GM12878 (cell line): Measurements from ENCODE around the gene RBX1. TPM values are rescaled to one million over a fixed set of nuclear protein-coding genes. Genes with fewer than 3 reads are reported as not detected.

Experiments used
- ATAC-seq: fragments of 200-7000 bp; cut with Tn5 transposase; 3 replicates; pipeline ENCODE4 v1.9.1; 2020; ENCODE audit warnings: mild to moderate bottlenecking, moderate library complexity
- BruUV-seq: library from RNA; stranded (reverse); fragments of 400-500 nt; replicated peaks from 2 replicates; lab custom pipeline; 2021; lab: Mats Ljungman, UMichigan
- CTCF ChIA-PET: fragments of 300-600 bp; sonication (Branson Sonifier 250); formaldehyde crosslinking; extraction: SDS; loops from one replicate; lab custom pipeline; 2021; ENCODE audit warnings: inconsistent platforms; lab: Yijun Ruan, JAX
- POLR2A ChIA-PET: fragments of 350-600 bp; formaldehyde crosslinking; extraction: SDS; loops from one replicate; lab custom pipeline; 2021; ENCODE audit warnings: inconsistent platforms; lab: Charles Lee
- RAD21 ChIA-PET: fragments of 300-600 bp; sonication (Branson Sonifier 250); formaldehyde crosslinking; loops from one replicate; lab custom pipeline; 2023; ENCODE audit warnings: antibody characterized with exemption; ENCODE audit not compliant: unreplicated experiment; lab: Charles Lee
- SMC1A ChIA-PET: fragments of 300-600 bp; sonication (Branson Sonifier 250); formaldehyde crosslinking; loops from one replicate; lab custom pipeline; 2023; ENCODE audit not compliant: unreplicated experiment, uncharacterized antibody; lab: Charles Lee
- DNase-seq: peaks from one replicate; pipeline ENCODE4 v3.0.0-alpha.2; 2011; ENCODE audit warnings: low read depth, low spot score
- FAIRE-seq: peaks from 3 replicates; lab custom pipeline; 2011; peaks lifted over from hg19 to GRCh38; lab: Jason Lieb, UNC
- H2AFZ ChIP-seq: 2 replicates; pipeline ENCODE4 v1.6.0; 2011; ENCODE audit warnings: low read depth, low read length, control low read depth; ENCODE audit not compliant: control insufficient read depth
- H3K27ac ChIP-seq: 2 replicates; pipeline ENCODE4 v1.5.1; 2011; ENCODE audit warnings: control low read depth; ENCODE audit not compliant: control insufficient read depth, insufficient read depth
- H3K27me3 ChIP-seq, 2 experiments: replicated peaks in 1 of 2; 2 replicates each; pipeline versions ENCODE4 v1.6.0 to v1.6.1; 2011; ENCODE audit warnings: low read length in 1 of 2; ENCODE audit not compliant: control insufficient read depth in 2 of 2, insufficient read depth in 2 of 2
- H3K36me3 ChIP-seq, 2 experiments: 2 replicates each; pipeline ENCODE4 v1.5.1; 2011; ENCODE audit warnings: low read length in 1 of 2; ENCODE audit not compliant: control insufficient read depth in 2 of 2, insufficient read depth in 2 of 2
- H3K4me1 ChIP-seq: 2 replicates; pipeline ENCODE4 v1.6.1; 2011; ENCODE audit warnings: mild to moderate bottlenecking, low read length, moderate library complexity, mixed read lengths; ENCODE audit not compliant: control insufficient read depth, insufficient read depth
- H3K4me2 ChIP-seq: 2 replicates; pipeline ENCODE4 v1.6.0; 2011; ENCODE audit warnings: control low read depth; ENCODE audit not compliant: control insufficient read depth, insufficient read depth
- H3K4me3 ChIP-seq: fragments of 200-600 bp; sonication (generic); 2 replicates; pipeline ENCODE4 v1.5.1; 2016
- H3K79me2 ChIP-seq: 2 replicates; pipeline ENCODE4 v1.6.0; 2011; ENCODE audit warnings: low read length; ENCODE audit not compliant: control insufficient read depth, insufficient read depth
- H3K9ac ChIP-seq: 2 replicates; pipeline ENCODE4 v1.8.0; 2011; ENCODE audit warnings: low read length, control low read depth, mixed read lengths; ENCODE audit not compliant: control insufficient read depth, insufficient read depth
- H3K9me3 ChIP-seq: replicated peaks from 3 replicates; pipeline ENCODE4 v1.5.1; 2011; ENCODE audit warnings: mild to moderate bottlenecking, low read length; ENCODE audit not compliant: control insufficient read depth, insufficient read depth
- H4K20me1 ChIP-seq: 2 replicates; pipeline ENCODE4 v1.6.0; 2011; ENCODE audit not compliant: control insufficient read depth, insufficient read depth
- ATF3 ChIP-seq: IDR thresholded peaks from 2 replicates; pipeline ENCODE4 v1.6.1; 2011; ENCODE audit warnings: low read depth, mild to moderate bottlenecking, low read length, moderate library complexity, borderline replicate concordance; ENCODE audit errors: extremely low read depth
- ATF7 ChIP-seq: fragments of 450-650 bp; IDR thresholded peaks from 2 replicates; pipeline ENCODE4 v1.6.1; 2016; ENCODE audit warnings: low read depth, mild to moderate bottlenecking
- BACH1 ChIP-seq: fragments of 450-650 bp; IDR thresholded peaks from 2 replicates; pipeline ENCODE4 v1.6.1; 2017; ENCODE audit warnings: mild to moderate bottlenecking, borderline replicate concordance
- BRCA1 ChIP-seq: IDR thresholded peaks from 2 replicates; pipeline ENCODE4 v1.6.1; 2011; ENCODE audit warnings: low read depth, low read length, improper control_type of control experiment
- CBX3 ChIP-seq: fragments of 200-600 bp; sonication (generic); IDR thresholded peaks from 2 replicates; pipeline ENCODE4 v1.6.1; 2016; ENCODE audit warnings: low read depth, borderline replicate concordance
- CBX5 ChIP-seq: sonication (generic); IDR thresholded peaks from 2 replicates; pipeline ENCODE4 v1.6.1; 2016; ENCODE audit warnings: low read depth, moderate library complexity, mild to moderate bottlenecking, inconsistent platforms
- CREB1 ChIP-seq: IDR thresholded peaks from 2 replicates; pipeline ENCODE4 v1.6.1; 2012; ENCODE audit warnings: low read depth, mild to moderate bottlenecking, inconsistent platforms
- FOXM1 ChIP-seq: IDR thresholded peaks from 2 replicates; pipeline ENCODE4 v1.6.1; 2012; ENCODE audit warnings: low read depth, mild to moderate bottlenecking, inconsistent platforms, low read length, moderate library complexity
- GATAD2B ChIP-seq: fragments of 450-650 bp; conservative IDR thresholded peaks from 2 replicates; pipeline ENCODE4 v1.6.1; 2017; ENCODE audit warnings: low read depth, mild to moderate bottlenecking, moderate library complexity
- HCFC1 ChIP-seq: fragments of 150-350 bp; IDR thresholded peaks from 2 replicates; pipeline ENCODE4 v1.6.1; 2014; ENCODE audit warnings: low read length
- HDGF ChIP-seq: fragments of 450-650 bp; IDR thresholded peaks from 2 replicates; pipeline ENCODE4 v1.6.1; 2016; ENCODE audit warnings: antibody characterized with exemption
- JUNB ChIP-seq: IDR thresholded peaks from 2 replicates; pipeline ENCODE4 v1.6.1; 2016; ENCODE audit warnings: antibody characterized with exemption, mild to moderate bottlenecking
- NKRF ChIP-seq: fragments of 450-650 bp; conservative IDR thresholded peaks from 2 replicates; pipeline ENCODE4 v1.6.1; 2017; ENCODE audit warnings: mild to moderate bottlenecking, moderate library complexity
- POLR2AphosphoS5 ChIP-seq: IDR thresholded peaks from 2 replicates; pipeline ENCODE4 v1.6.1; 2011; ENCODE audit warnings: mild to moderate bottlenecking, low read length, inconsistent platforms
- POU2F2 ChIP-seq: IDR thresholded peaks from 3 replicates; pipeline ENCODE4 v1.6.1; 2011; ENCODE audit warnings: low read depth, mild to moderate bottlenecking, low read length, borderline replicate concordance
- STAT1 ChIP-seq: fragments of 450-650 bp; conservative IDR thresholded peaks from 2 replicates; pipeline ENCODE4 v1.6.1; 2014; ENCODE audit warnings: antibody characterized with exemption, mild to moderate bottlenecking
- TAF1 ChIP-seq: IDR thresholded peaks from 2 replicates; pipeline ENCODE4 v1.6.1; 2011; ENCODE audit warnings: mild to moderate bottlenecking, low read depth, low read length, borderline replicate concordance
- TCF3 ChIP-seq: IDR thresholded peaks from 2 replicates; pipeline ENCODE4 v1.6.1; 2012; ENCODE audit warnings: low read depth, mild to moderate bottlenecking, low read length, borderline replicate concordance; ENCODE audit not compliant: insufficient read depth
- USF2 ChIP-seq: IDR thresholded peaks from 2 replicates; pipeline ENCODE4 v1.6.1; 2011; ENCODE audit warnings: low read depth, low read length, improper control_type of control experiment, borderline replicate concordance
- YBX1 ChIP-seq: fragments of 450-650 bp; IDR thresholded peaks from 2 replicates; pipeline ENCODE4 v1.6.1; 2016; ENCODE audit warnings: antibody characterized with exemption
- WGBS: methylation state at CpG from one replicate; pipeline ENCODE4 v1.1.6; 2016; ENCODE audit warnings: low lambda C conversion rate; ENCODE audit not compliant: insufficient replicate concordance, insufficient coverage; ENCODE audit errors: missing lambda C conversion rate; 5-methylcytosine and 5-hydroxymethylcytosine counted together
- in situ Hi-C: fragments of 300-500 bp; cut with MboI; formaldehyde crosslinking; loops from 9 replicates; pipeline ENCODE4 v1.14.3; 2018; ENCODE audit warnings: mixed read lengths
- intact Hi-C: fragments of 100-400 bp; cut with micrococcal nuclease; formaldehyde crosslinking; loops from one replicate; pipeline ENCODE4 v1.14.2; 2022; ENCODE audit not compliant: unreplicated experiment
- polyA plus RNA-seq, 11 experiments: library from polyadenylated mRNA; depleted of rRNA in 4 of 11; unstranded in 6 of 11; stranded (reverse) in 5 of 11; fragments of >200 nt; fragmentation: Nextera tagmentation in 4 of 11; fragmentation: Illumina TruSeq in 1 of 11; extraction: Ambion mirVana in 4 of 11; extraction: Trizol in 1 of 11; gene quantifications; 1 replicate in 1 of 11; 2 replicates in 10 of 11; pipeline versions ENCODE4 v1.2.1 to v1.2.3, GENCODE V29; 2011 to 2016; ENCODE audit warnings: inconsistent platforms in 2 of 11, missing spikeins in 2 of 11, low read depth in 1 of 11
- total RNA-seq, 4 experiments: library from RNA; depleted of rRNA in 3 of 4; stranded (reverse); fragments of >200 nt in 3 of 4; fragmentation: Illumina TruSeq in 1 of 4; extraction: Trizol in 1 of 4; gene quantifications; 2 replicates each; pipeline versions ENCODE4 v1.2.1 to v1.2.3, GENCODE V29; 2013 to 2021

Gene RBX1
- total and polyA plus RNA-seq, 10 of the 15 experiments (the other 5 are each of a cell fraction or from before 2014, with no cell fraction given), result 71.2 to 468 (median 184) TPM

GRCh38 chr22:40975366-40975765 lies 24.2 kb downstream of the RBX1 start:
- intact Hi-C loops, result no loop called here
- no TSS peak for BruUV-seq
- in situ Hi-C loops, result no loop called here

More at GRCh38 chr22:40975366-40975765, 24.2 kb downstream of the RBX1 start:
- no peak overlapping the region for H3K4me3 ChIP-seq
- FAIRE-seq (no peak), DNase-seq (no peak), ATAC-seq (no peak)
- ChIA-PET SMC1A (interaction anchor here (0.7 to 1.0 kb wide), 2 partner anchors 23 to 232 kb away, joined by 3 read pairs; no protein-coding TSS in a partner anchor), RAD21 (no interaction called here), POLR2A (no interaction called here), CTCF (no interaction called here)
- H4K20me1 ChIP-seq, result no peaks in the 10 kb centered on the region
- 96% methylated on average over 1 of the region's 1 CpG for WGBS
- no peak overlapping the region for H3K27ac ChIP-seq
- H3K79me2 ChIP-seq, result no peaks in the 10 kb centered on the region
- TF ChIP-seq STAT1 (no peak), TAF1 (no peak), JUNB (no peak), POLR2AphosphoS5 (no peak), HDGF (no peak), FOXM1 (no peak), YBX1 (no peak), CBX3 (no peak), GATAD2B (no peak), TCF3 (no peak), POU2F2 (no peak), HCFC1 (no peak), BACH1 (no peak), CBX5 (no peak), CREB1 (no peak), USF2 (no peak), ATF7 (no peak), NKRF (no peak), BRCA1 (no peak), ATF3 (no peak)
- H2AFZ ChIP-seq, result no peak overlapping the region
- H3K9me3 ChIP-seq, result no peaks in the 10 kb centered on the region
- H3K4me1 ChIP-seq, result no peaks in the 10 kb centered on the region
- H3K27me3 ChIP-seq, result no peaks in the 10 kb centered on the region
- no peak overlapping the region for H3K9ac ChIP-seq
- peaks cover 3 to 6% of the 10 kb centered on the region in 2 experiments; a peak in 2 of 4 replicates for H3K36me3 ChIP-seq
- H3K4me2 ChIP-seq, result no peak overlapping the region
